ENCODE results near the gene MARCHF10.

Gene MARCHF10

GRCh38 chr17:62666061-62666800 is 141.9 kb downstream of the MARCHF10 start:
- in situ Hi-C loops (cut with MboI; ENCODE audit: low sequenced_read_pairs) = no loop called here

GRCh38 chr17:62665599-62665998 is 142.5 kb downstream of the MARCHF10 start:
- in situ Hi-C loops (cut with MboI; ENCODE audit: low sequenced_read_pairs) = no loop called here

GRCh38 chr17:62664336-62665120 is 143.6 kb downstream of the MARCHF10 start:
- in situ Hi-C loops (cut with MboI; ENCODE audit: low sequenced_read_pairs) = no loop called here

GRCh38 chr17:62663304-62663703 is 144.8 kb downstream of the MARCHF10 start:
- in situ Hi-C loops (cut with MboI; ENCODE audit: low sequenced_read_pairs) = no loop called here

GRCh38 chr17:62662855-62663254 is 145.3 kb downstream of the MARCHF10 start:
- in situ Hi-C loops (cut with MboI; ENCODE audit: low sequenced_read_pairs) = no loop called here

GRCh38 chr17:62661337-62661736 is 146.8 kb downstream of the MARCHF10 start:
- in situ Hi-C loops (cut with MboI; ENCODE audit: low sequenced_read_pairs) = no loop called here

- in situ Hi-C loops (cut with MboI; ENCODE audit: low sequenced_read_pairs) = no loop called here
These were observed 147.4 kb downstream of the MARCHF10 start for GRCh38 chr17:62660629-62661118.

GRCh38 chr17:62658136-62658920 is 149.8 kb downstream of the MARCHF10 start:
- in situ Hi-C loops (cut with MboI; ENCODE audit: low sequenced_read_pairs) = no loop called here

GRCh38 chr17:62657690-62658089 is 150.4 kb downstream of the MARCHF10 start:
- in situ Hi-C loops (cut with MboI; ENCODE audit: low sequenced_read_pairs) = no loop called here

GRCh38 chr17:62657145-62657665 is 150.9 kb downstream of the MARCHF10 start:
- in situ Hi-C loops (cut with MboI; ENCODE audit: low sequenced_read_pairs) = no loop called here

- in situ Hi-C loops (cut with MboI; ENCODE audit: low sequenced_read_pairs) = no loop called here
These were observed 151.7 kb downstream of the MARCHF10 start for GRCh38 chr17:62656446-62656845.

GRCh38 chr17:62655656-62656055 is 152.5 kb downstream of the MARCHF10 start:
- in situ Hi-C loops (cut with MboI; ENCODE audit: low sequenced_read_pairs) = no loop called here

- in situ Hi-C loops (cut with MboI; ENCODE audit: low sequenced_read_pairs) = no loop called here
These were observed 154.0 kb downstream of the MARCHF10 start for GRCh38 chr17:62653826-62654761.

GRCh38 chr17:62653002-62653825 is 154.9 kb downstream of the MARCHF10 start:
- in situ Hi-C loops (cut with MboI; ENCODE audit: low sequenced_read_pairs) = no loop called here

GRCh38 chr17:62652251-62653001 is 155.7 kb downstream of the MARCHF10 start:
- in situ Hi-C loops (cut with MboI; ENCODE audit: low sequenced_read_pairs) = no loop called here

Measured in HL-60/S4 treated with retinoic acid at 250 ng/mL for 4 days and 3 days (cell line).